ENCODE data around the gene LCE1A.

GRCh38 chr1:152860129-152860528, 32.9 kb downstream of the LCE1A start:
- no peak for TF ChIP-seq POLR2AphosphoS5 (IDR thresholded peaks at IDR 0.05)
- no peak for TF ChIP-seq CTCF (IDR thresholded peaks at IDR 0.05)
- TF ChIP-seq POLR2A (IDR thresholded peaks at IDR 0.05), result no peak
- no peak for TF ChIP-seq EP300 (IDR thresholded peaks at IDR 0.05)

All from gastroesophageal sphincter (tissue), 3 donors.